Dermis microvascular lymphatic vessel endothelial cell (primary cell): Measurements from ENCODE around the gene KAZALD1. TPM values are rescaled to one million over a fixed set of nuclear protein-coding genes. Genes with fewer than 3 reads are reported as not detected.

Experiments
- DNase-seq, 2 donors: peaks; one replicate each; pipeline versions ENCODE4 v3.0.0 to v3.0.0-alpha.2; 2010; ENCODE audit warnings: low read depth in 2 of 2
- total RNA-seq: library from RNA; depleted of rRNA; stranded (reverse); fragments of >200 nt; gene quantifications from 2 replicates; pipeline ENCODE4 v1.2.1, GENCODE V29; 2014

The KAZALD1 gene
- total RNA-seq, 1 donor from 2014 or later = 0.39 TPM

- no peak for DNase-seq
Observed at GRCh38 chr10:101066896-101067355, 5.1 kb downstream of the KAZALD1 start.

- DNase-seq = peak; percentile 57 to 82
Observed at GRCh38 chr10:101067356-101068083, 5.7 kb downstream of the KAZALD1 start.

- DNase-seq = no peak
Observed at GRCh38 chr10:101069441-101069840, 7.7 kb downstream of the KAZALD1 start.

GRCh38 chr10:101070098-101070497 lies 8.3 kb downstream of the KAZALD1 start:
- DNase-seq = no peak

GRCh38 chr10:101071267-101071884 lies 9.6 kb downstream of the KAZALD1 start:
- DNase-seq = no peak

- no peak for DNase-seq
Observed at GRCh38 chr10:101071885-101072433, 10.2 kb downstream of the KAZALD1 start.

- no peak for DNase-seq
Observed at GRCh38 chr10:101072923-101073322, 11.1 kb downstream of the KAZALD1 start.

- DNase-seq = no peak
Observed at GRCh38 chr10:101073631-101074030, 11.8 kb downstream of the KAZALD1 start.

GRCh38 chr10:101075775-101076174 lies 14.0 kb downstream of the KAZALD1 start:
- no peak for DNase-seq

- DNase-seq = no peak
Observed at GRCh38 chr10:101076630-101077029, 14.8 kb downstream of the KAZALD1 start.

- no peak for DNase-seq
Observed at GRCh38 chr10:101079874-101080273, 18.1 kb downstream of the KAZALD1 start.

GRCh38 chr10:101080933-101081931 lies 19.4 kb downstream of the KAZALD1 start:
- DNase-seq = peak in 1 of 2 donors; percentile 25

- no peak for DNase-seq
Observed at GRCh38 chr10:101085846-101086245, 24.1 kb downstream of the KAZALD1 start.

- no peak for DNase-seq
Observed at GRCh38 chr10:101087376-101087775, 25.6 kb downstream of the KAZALD1 start.

- no peak for DNase-seq
Observed at GRCh38 chr10:101087965-101088364, 26.2 kb downstream of the KAZALD1 start.

GRCh38 chr10:101089520-101090299 lies 27.9 kb downstream of the KAZALD1 start:
- no peak for DNase-seq

- DNase-seq = no peak
Observed at GRCh38 chr10:101090597-101090996, 28.8 kb downstream of the KAZALD1 start.

GRCh38 chr10:101091546-101092290 lies 29.9 kb downstream of the KAZALD1 start:
- DNase-seq = no peak

GRCh38 chr10:101092881-101093354 lies 31.1 kb downstream of the KAZALD1 start:
- DNase-seq = no peak
